H9 (cell line): Measurements from ENCODE around the gene L3HYPDH. TPM values are rescaled to one million over a fixed set of nuclear protein-coding genes. Genes with fewer than 3 reads are reported as not detected.

Experiments used
- DNase-seq: peaks from one replicate; pipeline ENCODE4 v3.0.0-alpha.2; 2017
- H2AFZ ChIP-seq: one replicate; pipeline ENCODE4 v1.6.1; 2013; ENCODE audit warnings: mild to moderate bottlenecking, low read length, control low read depth, moderate library complexity
- H2AK5ac ChIP-seq: 2 replicates; pipeline ENCODE4 v1.6.1; 2013; ENCODE audit warnings: low read length, control low read depth, mixed read lengths; ENCODE audit not compliant: insufficient read length
- H2BK120ac ChIP-seq: one replicate; pipeline ENCODE4 v1.6.1; 2013; ENCODE audit warnings: low read depth, mild to moderate bottlenecking, low read length, control low read depth, inconsistent platforms; ENCODE audit not compliant: poor library complexity, severe bottlenecking
- H2BK12ac ChIP-seq: 2 replicates; pipeline ENCODE4 v1.6.1; 2013; ENCODE audit warnings: low read length, control low read depth, mixed read lengths, low read depth; ENCODE audit not compliant: insufficient read length
- H2BK15ac ChIP-seq: 2 replicates; pipeline ENCODE4 v1.6.1; 2013; ENCODE audit warnings: low read depth, low read length, control low read depth
- H2BK20ac ChIP-seq: one replicate; pipeline ENCODE4 v1.6.1; 2013; ENCODE audit warnings: low read depth, mild to moderate bottlenecking, low read length, control low read depth, inconsistent platforms; ENCODE audit not compliant: poor library complexity, severe bottlenecking
- H2BK5ac ChIP-seq: 2 replicates; pipeline ENCODE4 v1.6.1; 2013; ENCODE audit warnings: low read length, control low read depth, mixed read lengths; ENCODE audit not compliant: insufficient read length
- H3K14ac ChIP-seq: 2 replicates; pipeline ENCODE4 v1.6.1; 2013; ENCODE audit warnings: low read length, control low read depth; ENCODE audit not compliant: insufficient read depth
- H3K18ac ChIP-seq: 2 replicates; pipeline ENCODE4 v1.6.1; 2013; ENCODE audit warnings: low read depth, mild to moderate bottlenecking, mixed read lengths, low read length, control low read depth; ENCODE audit not compliant: insufficient read length
- H3K23ac ChIP-seq: 2 replicates; pipeline ENCODE4 v1.6.1; 2013; ENCODE audit warnings: low read length, control low read depth, mixed read lengths, low read depth; ENCODE audit not compliant: insufficient read length
- H3K23me2 ChIP-seq: 2 replicates; pipeline ENCODE4 v1.6.1; 2013; ENCODE audit warnings: low read depth, mild to moderate bottlenecking, mixed read lengths, low read length, control low read depth; ENCODE audit not compliant: insufficient read length, poor library complexity, severe bottlenecking
- H3K27ac ChIP-seq: 2 replicates; pipeline ENCODE4 v1.5.1; 2013; ENCODE audit warnings: low read length, control low read depth, mixed read lengths, low read depth; ENCODE audit not compliant: insufficient read length
- H3K27me3 ChIP-seq: 2 replicates; pipeline ENCODE4 v1.6.1; 2013; ENCODE audit warnings: low read length, control low read depth, inconsistent platforms; ENCODE audit not compliant: insufficient read depth
- H3K4ac ChIP-seq: 2 replicates; pipeline ENCODE4 v1.6.1; 2013; ENCODE audit warnings: low read depth, mild to moderate bottlenecking, control low read depth, inconsistent platforms, low read length, moderate library complexity
- H3K4me1 ChIP-seq: 2 replicates; pipeline ENCODE4 v1.6.1; 2013; ENCODE audit warnings: low read length, control low read depth, inconsistent platforms; ENCODE audit not compliant: insufficient read depth
- H3K4me2 ChIP-seq: 2 replicates; pipeline ENCODE4 v1.6.1; 2013; ENCODE audit warnings: low read length, control low read depth, mixed read lengths; ENCODE audit not compliant: insufficient read length, insufficient read depth
- H3K56ac ChIP-seq: 2 replicates; pipeline ENCODE4 v1.6.1; 2013; ENCODE audit warnings: low read depth, mild to moderate bottlenecking, mixed read lengths, low read length, control low read depth; ENCODE audit not compliant: insufficient read length
- H3K79me1 ChIP-seq: 2 replicates; pipeline ENCODE4 v1.6.1; 2013; ENCODE audit warnings: low read depth, mild to moderate bottlenecking, moderate library complexity, low read length, control low read depth, inconsistent platforms; ENCODE audit not compliant: insufficient read depth, poor library complexity, severe bottlenecking
- H3K79me2 ChIP-seq: 2 replicates; pipeline ENCODE4 v1.6.1; 2013; ENCODE audit warnings: low read length, control low read depth, inconsistent platforms; ENCODE audit not compliant: insufficient read depth
- H3K9ac ChIP-seq: 2 replicates; pipeline ENCODE4 v1.6.1; 2013; ENCODE audit warnings: low read length, control low read depth, mixed read lengths; ENCODE audit not compliant: insufficient read length; ENCODE audit errors: extremely low read depth
- H3K9me3 ChIP-seq: one replicate; pipeline ENCODE4 v1.6.1; 2013; ENCODE audit warnings: low read depth, low read length, inconsistent platforms; ENCODE audit not compliant: control insufficient read depth
- H3T11ph ChIP-seq: one replicate; pipeline ENCODE4 v1.6.1; 2013; ENCODE audit warnings: mild to moderate bottlenecking, low read length, control low read depth, inconsistent platforms
- H4K20me1 ChIP-seq: one replicate; pipeline ENCODE4 v1.6.1; 2013; ENCODE audit not compliant: control insufficient read depth, insufficient read length, insufficient read depth
- H4K5ac ChIP-seq: 2 replicates; pipeline ENCODE4 v1.6.1; 2013; ENCODE audit warnings: low read depth, mild to moderate bottlenecking, mixed read lengths, low read length, control low read depth; ENCODE audit not compliant: insufficient read length
- H4K8ac ChIP-seq: replicated peaks from 2 replicates; pipeline ENCODE4 v1.6.1; 2013; ENCODE audit warnings: low read length, control low read depth, mixed read lengths, low read depth; ENCODE audit not compliant: insufficient read length
- H4K91ac ChIP-seq: 2 replicates; pipeline ENCODE4 v1.6.1; 2013; ENCODE audit warnings: low read depth, mild to moderate bottlenecking, moderate library complexity, mixed read lengths, low read length, control low read depth; ENCODE audit not compliant: insufficient read length
- H3K27ac Mint-ChIP-seq, 3 experiments: 2 replicates in 2 of 3; 3 replicates in 1 of 3; pipeline ENCODE4 v1.8.0; 2020 to 2021; ENCODE audit warnings: mixed read lengths in 3 of 3, mild to moderate bottlenecking in 1 of 3, moderate library complexity in 1 of 3
- H3K27me3 Mint-ChIP-seq: 2 replicates; pipeline ENCODE4 v1.8.0; 2021; ENCODE audit warnings: low read depth, mild to moderate bottlenecking, moderate library complexity, mixed read lengths
- H3K36me3 Mint-ChIP-seq, 3 experiments: 2 replicates in 2 of 3; 3 replicates in 1 of 3; pipeline ENCODE4 v1.8.0; 2020 to 2021; ENCODE audit warnings: low read depth in 3 of 3, mixed read lengths in 3 of 3; ENCODE audit not compliant: insufficient read depth in 1 of 3
- H3K4me1 Mint-ChIP-seq, 2 experiments: 2 replicates each; pipeline ENCODE4 v1.8.0; 2020; ENCODE audit warnings: mixed read lengths in 2 of 2
- H3K4me3 Mint-ChIP-seq, 2 experiments: 2 replicates in 1 of 2; 3 replicates in 1 of 2; pipeline ENCODE4 v1.8.0; 2020 to 2021; ENCODE audit warnings: mild to moderate bottlenecking in 2 of 2, mixed read lengths in 2 of 2, moderate library complexity in 1 of 2
- H3K9me3 Mint-ChIP-seq, 2 experiments: 2 replicates in 1 of 2; 3 replicates in 1 of 2; pipeline ENCODE4 v1.8.0; 2020; ENCODE audit warnings: mild to moderate bottlenecking in 2 of 2, mixed read lengths in 2 of 2, moderate library complexity in 1 of 2
- WGBS: extraction: QIAGEN DNeasy Blood & Tissue Kit; methylation state at CpG from one replicate; pipeline ENCODE4 v1.1.7; 2013; ENCODE audit warnings: missing lambda C conversion rate, low lambda C conversion rate, mixed read lengths; ENCODE audit not compliant: insufficient read length; ENCODE audit errors: extremely low coverage; 5-methylcytosine and 5-hydroxymethylcytosine counted together
- total RNA-seq: library from RNA; stranded (reverse); gene quantifications from 2 replicates; pipeline ENCODE4 v1.2.1, GENCODE V29; 2021
- TF ChIP-seq, protein P1 (sequence below): fragments of 200-600 bp; sonication (generic); conservative IDR thresholded peaks from 3 replicates; pipeline ENCODE4 v1.8.0; 2021; ENCODE audit warnings: antibody characterized with exemption, mild to moderate bottlenecking

Gene L3HYPDH
- total RNA-seq, 1 experiment from 2014 or later = 15.7 TPM

- H2AFZ ChIP-seq = no peak overlapping the region
- H3K9me3 ChIP-seq = no peaks in the 10 kb centered on the region
- no peak overlapping the region for H2BK12ac ChIP-seq
- H2BK15ac ChIP-seq = no peak overlapping the region
- no peaks in the 10 kb centered on the region for H3K79me1 ChIP-seq
- no peak overlapping the region for H3K14ac ChIP-seq
- H3K4me1 ChIP-seq = no peaks in the 10 kb centered on the region
- no peaks in the 10 kb centered on the region; the same call in 1 of the 2 replicates for H3K27me3 ChIP-seq
- H3K18ac ChIP-seq = no peak overlapping the region
- H3K27ac ChIP-seq = no peak overlapping the region
- no peak overlapping the region for H2BK20ac ChIP-seq
- Mint-ChIP-seq H3K4me3 (peak overlapping the region; percentile 83 to 97), H3K4me1 (peaks cover 18 to 20% of the 10 kb centered on the region in 2 experiments), H3K27ac (no peak overlapping the region; a peak in 1 of 7 replicates), H3K27me3 (no peaks in the 10 kb centered on the region), H3K36me3 (peaks cover 8 to 14% (median 10%) of the 10 kb centered on the region in 3 experiments; a peak in 6 of 7 replicates), H3K9me3 (no peaks in the 10 kb centered on the region)
- H3K9ac ChIP-seq = peak overlapping the region; percentile 63
- TF ChIP-seq, protein P1, sequence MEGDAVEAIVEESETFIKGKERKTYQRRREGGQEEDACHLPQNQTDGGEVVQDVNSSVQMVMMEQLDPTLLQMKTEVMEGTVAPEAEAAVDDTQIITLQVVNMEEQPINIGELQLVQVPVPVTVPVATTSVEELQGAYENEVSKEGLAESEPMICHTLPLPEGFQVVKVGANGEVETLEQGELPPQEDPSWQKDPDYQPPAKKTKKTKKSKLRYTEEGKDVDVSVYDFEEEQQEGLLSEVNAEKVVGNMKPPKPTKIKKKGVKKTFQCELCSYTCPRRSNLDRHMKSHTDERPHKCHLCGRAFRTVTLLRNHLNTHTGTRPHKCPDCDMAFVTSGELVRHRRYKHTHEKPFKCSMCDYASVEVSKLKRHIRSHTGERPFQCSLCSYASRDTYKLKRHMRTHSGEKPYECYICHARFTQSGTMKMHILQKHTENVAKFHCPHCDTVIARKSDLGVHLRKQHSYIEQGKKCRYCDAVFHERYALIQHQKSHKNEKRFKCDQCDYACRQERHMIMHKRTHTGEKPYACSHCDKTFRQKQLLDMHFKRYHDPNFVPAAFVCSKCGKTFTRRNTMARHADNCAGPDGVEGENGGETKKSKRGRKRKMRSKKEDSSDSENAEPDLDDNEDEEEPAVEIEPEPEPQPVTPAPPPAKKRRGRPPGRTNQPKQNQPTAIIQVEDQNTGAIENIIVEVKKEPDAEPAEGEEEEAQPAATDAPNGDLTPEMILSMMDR = no peak
- no CpG with 5 or more reads among the region's 6 CpGs for WGBS
- H4K5ac ChIP-seq = no peak overlapping the region
- H2BK120ac ChIP-seq = no peak overlapping the region
- no peak overlapping the region for H3K23ac ChIP-seq
- no peak overlapping the region for H2AK5ac ChIP-seq
- H4K91ac ChIP-seq = no peak overlapping the region
- peak overlapping the region; percentile 88 for H3K4me2 ChIP-seq
- H3K79me2 ChIP-seq = peaks cover 2% of the 10 kb centered on the region; the same call in 1 of the 2 replicates
- no peaks in the 10 kb centered on the region for H4K20me1 ChIP-seq
- no peak overlapping the region for H3K4ac ChIP-seq
- no peak overlapping the region for H2BK5ac ChIP-seq
- no peak overlapping the region for H3T11ph ChIP-seq
- H3K56ac ChIP-seq = no peak overlapping the region
- no peak overlapping the region for H4K8ac ChIP-seq
- H3K23me2 ChIP-seq = peaks cover 4% of the 10 kb centered on the region
- no peak for DNase-seq
Observed at GRCh38 chr14:59482541-59483331, 1.5 kb downstream of the L3HYPDH start.
